Measurements from ENCODE around the gene TSPAN14. TPM values are rescaled to one million over a fixed set of nuclear protein-coding genes. Genes with fewer than 3 reads are reported as not detected.
A peak's percentile ranks its signal among the peaks of the same experiment; 100 is the strongest.

Gene TSPAN14
- total and polyA plus RNA-seq, 2 of the 13 experiments (the other 11 are each of a cell fraction or from before 2014, with no cell fraction given) = 24.1 to 80.6 TPM

DNA sequence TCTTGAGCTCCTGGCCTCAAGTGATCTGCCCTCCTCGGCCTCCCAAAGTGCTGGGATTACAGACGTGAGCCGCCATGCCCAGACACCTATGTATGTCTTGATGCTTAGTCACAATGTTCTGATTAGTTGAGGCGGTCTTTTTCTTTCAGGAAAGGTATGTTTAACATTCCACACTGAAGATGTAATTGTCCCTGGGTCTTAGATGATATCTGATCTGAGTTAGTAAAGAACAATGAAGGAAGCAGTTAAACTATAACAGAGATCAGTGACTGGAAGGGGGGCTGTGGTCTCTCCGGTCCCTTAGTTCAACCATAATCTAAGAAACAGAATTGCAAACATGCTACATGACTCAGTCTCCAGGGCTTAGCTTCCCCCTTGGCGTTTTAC lies 52.1 kb downstream of the TSPAN14 start (continued):
- peak; percentile 33; the same call in 1 of the 2 replicates for TF ChIP-seq ZNF770 (CRISPR knock-in tag; IDR thresholded peaks at IDR 0.05)
- 0 out of 2 replicates have a peak, but pooled peaks have one; percentile 30 for TF ChIP-seq SOX13 (IDR thresholded peaks at IDR 0.05)
- TF ChIP-seq SOX13 (CRISPR knock-in tag; conservative IDR thresholded peaks at IDR 0.05 in 1 of 2, IDR thresholded peaks at IDR 0.05 in 1 of 2) = peak in 1 of 2 experiments; percentile 94; a peak in 2 of 4 replicates
- peak; percentile 37; the same call in 1 of the 2 replicates for TF ChIP-seq ATF2 (CRISPR knock-in tag; IDR thresholded peaks at IDR 0.05)
- TF ChIP-seq KDM5B (CRISPR knock-in tag; IDR thresholded peaks at IDR 0.05; ENCODE audit: borderline replicate concordance) = no peak
- peak in 1 of 2 experiments; percentile 58; a peak in 2 of 4 replicates for TF ChIP-seq EP300 (IDR thresholded peaks at IDR 0.05; ENCODE audit: low read depth in 2 of 2, low read length in 2 of 2)
- TF ChIP-seq EP300 (CRISPR knock-in tag; IDR thresholded peaks at IDR 0.05; ENCODE audit: borderline replicate concordance) = no peak
- TF ChIP-seq NONO (IDR thresholded peaks at IDR 0.05) = no peak
- no peak for TF ChIP-seq NONO (CRISPR knock-in tag; conservative IDR thresholded peaks at IDR 0.05)
- TF ChIP-seq ZNF615 (CRISPR knock-in tag; IDR thresholded peaks at IDR 0.05; ENCODE audit: borderline replicate concordance) = 0 out of 2 replicates have a peak, but pooled peaks have one; percentile 25
- no peak for TF ChIP-seq BHLHE40 (IDR thresholded peaks at IDR 0.05; ENCODE audit: low read length)
- peak; percentile 54; the same call in 1 of the 2 replicates for TF ChIP-seq TCF7 (IDR thresholded peaks at IDR 0.05; ENCODE audit: low read depth)
- no peak for TF ChIP-seq THAP8 (CRISPR knock-in tag; IDR thresholded peaks at IDR 0.05; ENCODE audit: borderline replicate concordance)
- peak; percentile 16; the same call in 1 of the 2 replicates for TF ChIP-seq NCOA2 (CRISPR knock-in tag; IDR thresholded peaks at IDR 0.05)
- peak; percentile 75 for TF ChIP-seq HNF1A (IDR thresholded peaks at IDR 0.05; ENCODE audit: low read depth)
- no peak for TF ChIP-seq HNF1A (CRISPR knock-in tag; IDR thresholded peaks at IDR 0.05; ENCODE audit: borderline replicate concordance)
- TF ChIP-seq TP53 (CRISPR knock-in tag; conservative IDR thresholded peaks at IDR 0.05) = no peak
- 0 out of 2 replicates have a peak, but pooled peaks have one; percentile 1 for TF ChIP-seq ZFP82 (CRISPR knock-in tag; IDR thresholded peaks at IDR 0.05; ENCODE audit: borderline replicate concordance)
- peak; percentile 13; the same call in 1 of the 2 replicates for TF ChIP-seq ETV5 (CRISPR knock-in tag; IDR thresholded peaks at IDR 0.05; ENCODE audit: borderline replicate concordance)
- TF ChIP-seq GATA4 (IDR thresholded peaks at IDR 0.05; ENCODE audit: borderline replicate concordance, low read depth) = 0 out of 2 replicates have a peak, but pooled peaks have one; percentile 14
